ENCODE results near the gene DLEC1. TPM values are rescaled to one million over a fixed set of nuclear protein-coding genes. Genes with fewer than 3 reads are reported as not detected.
"Not testable (repeated sequence)": the region's sequence is repeated elsewhere in the genome, so short reads cannot be mapped to it uniquely, and the experiment has no call there.

DLEC1 gene
- total RNA-seq, 1 donor from 2014 or later = 0.10 TPM

GRCh38 chr3:38018296-38019266, 20.4 kb upstream of the DLEC1 start:
- DNase-seq = no peak

GRCh38 chr3:38019658-38020341, 19.2 kb upstream of the DLEC1 start:
- no peak for DNase-seq

GRCh38 chr3:38020342-38020726, 18.7 kb upstream of the DLEC1 start:
- DNase-seq = no peak

DNA sequence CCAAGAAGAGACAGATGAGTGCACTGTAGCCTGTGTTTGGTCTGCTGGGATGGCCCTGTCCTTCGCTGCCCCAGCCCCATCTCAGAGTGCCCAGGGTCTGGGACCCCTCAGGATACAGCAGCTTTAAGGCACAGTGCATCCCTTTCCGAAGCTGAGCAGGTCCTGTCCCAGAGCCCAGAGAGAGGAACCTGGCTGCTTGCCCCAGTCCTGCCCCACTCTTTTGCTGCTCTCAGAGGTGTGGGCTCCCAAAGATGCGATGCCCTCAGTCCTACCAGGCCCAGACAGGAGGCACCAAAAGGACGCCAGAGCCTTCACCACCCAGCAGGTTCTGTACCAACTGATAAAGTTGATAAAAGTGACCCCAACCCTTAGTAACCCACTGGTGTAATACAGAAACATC, 17.8 kb upstream of the DLEC1 start:
- DNase-seq = no peak

GRCh38 chr3:38022301-38022700, 16.7 kb upstream of the DLEC1 start:
- no peak for DNase-seq

DNA sequence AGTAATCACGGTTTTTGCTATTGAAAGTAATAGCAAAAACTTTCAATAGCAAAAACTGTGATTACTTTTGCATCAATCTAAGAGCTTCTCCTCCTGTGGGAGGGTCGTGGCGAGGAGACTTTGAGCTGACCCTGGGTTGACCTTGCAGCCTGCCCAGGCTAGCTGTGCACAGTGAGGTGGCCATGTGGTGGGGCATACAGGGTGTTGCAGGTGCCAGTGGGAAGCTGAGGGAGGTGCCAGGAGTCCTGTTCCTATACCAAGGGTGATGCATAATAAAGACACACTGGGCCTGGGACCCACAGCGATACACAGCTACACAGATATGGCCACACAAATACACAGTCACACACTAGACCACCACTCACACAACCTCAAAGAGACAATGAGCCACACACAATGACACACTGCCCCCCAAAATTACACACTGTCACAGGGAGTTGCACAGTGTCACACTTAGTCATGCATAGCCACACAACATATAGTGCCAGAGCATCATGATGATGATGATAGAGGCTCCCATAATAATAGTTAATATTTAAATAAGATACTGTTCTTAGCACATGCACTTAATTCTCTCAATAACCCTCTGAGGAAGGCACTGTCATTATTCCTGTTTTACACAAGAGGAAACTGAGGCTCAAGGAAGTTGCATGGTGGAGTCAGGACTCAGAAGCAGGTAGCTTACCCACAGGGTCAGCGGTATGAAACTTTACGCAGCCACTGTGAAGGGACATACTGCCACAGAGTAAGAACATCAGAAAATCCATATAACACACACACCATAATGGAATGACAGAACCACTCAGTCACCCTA, 15.9 kb upstream of the DLEC1 start:
- no peak for DNase-seq

DNA sequence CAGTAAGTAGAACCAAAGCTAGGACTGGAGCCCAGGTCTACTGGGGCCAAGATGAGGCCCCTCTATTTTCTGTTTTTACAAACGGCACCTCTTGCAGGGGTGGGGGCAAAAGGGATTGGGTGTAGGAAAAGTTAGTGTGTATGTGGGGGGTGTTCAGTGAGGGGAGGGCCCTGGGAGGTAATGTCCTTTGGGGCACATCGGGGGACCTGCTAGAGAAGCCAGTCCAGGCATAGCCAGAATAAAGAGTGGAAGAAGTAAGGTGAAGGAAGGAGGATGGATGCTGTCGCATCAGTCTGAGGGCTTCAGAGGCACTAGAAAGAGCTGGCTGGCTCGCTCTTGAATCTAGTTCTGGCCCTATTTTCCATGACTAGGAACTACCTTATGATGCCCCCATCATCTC, 12.2 kb upstream of the DLEC1 start:
- DNase-seq = no peak

- no peak for DNase-seq
These were observed 11.2 kb upstream of the DLEC1 start for GRCh38 chr3:38027466-38028465.

GRCh38 chr3:38028621-38029361, 10.2 kb upstream of the DLEC1 start:
- peak; percentile 30 for DNase-seq

DNA sequence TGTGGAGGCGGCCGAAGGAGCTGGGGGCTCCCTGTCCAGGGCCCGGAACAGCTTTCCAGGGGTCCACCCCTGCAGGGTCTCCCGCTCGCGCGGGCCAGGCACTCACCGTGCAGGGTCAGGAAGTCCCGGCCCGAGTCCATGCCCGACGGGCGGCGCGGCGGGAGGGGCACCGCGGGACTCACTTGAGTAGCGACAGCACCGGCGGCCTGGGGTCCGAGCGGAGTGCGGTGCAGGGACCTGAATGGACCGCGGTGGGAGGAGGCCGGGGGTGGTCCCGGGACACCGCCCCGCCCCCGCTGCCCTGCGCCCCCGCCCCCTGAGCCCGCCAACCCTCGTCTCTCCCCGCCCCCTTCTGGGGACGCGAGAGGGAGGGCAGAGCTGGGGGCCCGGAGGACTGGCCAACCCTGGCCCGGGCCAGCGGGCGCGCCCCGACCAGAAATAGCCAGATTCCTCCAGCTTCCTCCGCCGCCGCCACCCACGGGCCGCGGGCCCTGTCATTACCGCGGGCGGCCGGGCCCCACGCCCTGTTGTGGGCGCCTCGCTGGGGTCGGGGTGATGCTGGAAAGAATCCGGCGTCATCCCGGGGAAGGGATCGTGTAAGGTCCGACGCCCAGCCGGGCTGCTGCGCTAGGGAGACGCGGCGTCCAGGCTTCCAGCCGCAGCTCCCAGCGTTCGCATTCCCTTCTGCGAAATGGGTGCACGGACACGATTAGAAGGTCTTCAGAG, 9.4 kb upstream of the DLEC1 start, which contains the start of gene PLCD1:
Gene PLCD1 (minus strand): TSS at position 243 of the 726 bp plus-strand sequence. CDS start 103 bp downstream, at position 140.
- peak; percentile 88 for DNase-seq

DNA sequence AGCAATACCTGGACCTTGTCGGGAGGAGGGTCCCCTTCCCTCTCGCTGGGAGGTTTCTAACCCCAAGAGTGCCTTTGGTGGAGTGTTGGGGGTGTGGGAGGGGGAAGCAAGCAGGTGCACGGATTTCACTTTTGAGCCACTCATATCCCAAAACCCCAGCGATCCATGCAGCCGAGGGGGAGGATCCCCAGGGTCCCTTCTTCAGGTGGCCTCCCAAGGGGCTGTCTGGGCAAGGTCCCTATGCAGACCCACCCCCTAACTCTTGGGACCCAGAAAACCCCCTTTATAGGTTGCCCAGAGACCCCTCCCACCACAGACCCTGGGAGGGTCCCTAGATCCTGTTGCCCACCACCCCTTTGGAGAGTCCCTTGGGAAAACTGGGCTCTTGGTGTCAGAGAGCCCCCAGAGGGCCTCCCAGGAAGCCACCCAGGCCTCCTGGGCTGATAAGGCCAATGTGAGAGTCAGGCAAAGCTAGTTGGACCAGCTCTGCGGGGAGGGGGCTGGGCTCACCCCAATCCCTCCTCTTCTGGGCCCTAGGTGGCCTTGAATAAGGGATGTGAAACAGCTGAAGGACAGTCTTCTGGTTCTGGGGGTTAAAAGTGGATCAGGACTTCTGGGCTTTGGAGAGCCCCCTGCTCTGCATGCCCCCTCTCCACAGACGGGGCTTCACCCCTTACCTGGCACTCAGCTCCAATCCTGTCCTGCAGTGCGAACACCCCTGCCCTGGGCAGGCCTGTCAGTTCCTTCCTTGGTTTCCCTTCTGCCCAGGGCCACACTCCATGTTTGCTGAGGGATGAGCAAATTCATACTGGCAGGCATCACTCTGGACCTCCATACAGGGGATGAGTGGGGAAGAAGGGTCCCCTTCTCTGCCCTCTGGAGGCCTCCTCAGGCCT, 8.6 kb upstream of the DLEC1 start:
- no peak for DNase-seq

GRCh38 chr3:38031022-38031994, 7.7 kb upstream of the DLEC1 start:
- DNase-seq = peak; percentile 51

DNA sequence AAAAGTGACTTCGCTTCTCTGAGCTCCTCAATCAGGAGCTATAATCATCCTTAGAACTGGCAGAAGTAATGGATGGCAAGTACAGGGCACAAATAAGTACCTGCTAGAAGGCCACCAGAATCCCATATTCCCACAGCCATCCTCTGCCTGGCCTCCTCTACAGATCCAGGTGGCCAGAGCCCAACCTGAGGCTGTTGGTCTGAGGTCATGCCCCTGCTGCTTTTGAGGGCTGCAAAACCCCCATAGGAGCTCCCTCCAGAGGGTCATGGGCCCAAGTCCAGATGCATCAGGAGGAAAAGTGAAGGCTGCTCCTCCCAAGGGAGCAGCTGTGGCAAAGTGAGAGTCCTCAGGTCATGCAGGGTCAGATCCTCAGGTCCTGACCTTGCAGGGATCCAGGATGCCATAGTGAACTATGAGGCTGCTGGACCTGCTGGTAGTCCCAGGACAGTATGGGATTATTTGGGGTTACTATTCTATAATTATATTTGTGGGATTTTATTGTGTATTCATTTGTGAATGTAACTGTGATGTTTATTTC, 6.6 kb upstream of the DLEC1 start:
- no peak for DNase-seq

GRCh38 chr3:38033586-38033985, 5.4 kb upstream of the DLEC1 start:
- DNase-seq = not testable (repeated sequence)

DNA sequence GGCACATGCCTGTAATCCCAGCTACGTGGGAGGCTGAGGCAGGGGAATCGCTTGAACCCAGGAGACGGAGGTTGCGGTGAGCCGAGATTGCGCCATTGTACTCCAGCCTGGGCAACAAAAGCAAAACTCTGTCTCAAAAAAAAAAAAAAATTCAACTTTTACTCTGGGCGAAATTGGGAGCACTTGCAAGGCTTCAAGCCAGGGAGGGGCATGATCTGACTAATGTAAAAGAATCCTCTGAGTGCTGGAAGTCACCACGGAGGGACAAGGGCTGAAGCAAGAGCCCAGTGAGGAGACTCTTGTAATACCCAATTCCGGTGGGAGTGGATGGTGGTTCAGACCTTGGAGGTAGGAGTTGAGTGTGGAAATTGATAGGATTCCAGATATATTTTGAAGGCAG, 4.7 kb upstream of the DLEC1 start:
- not testable (repeated sequence) for DNase-seq

DNA sequence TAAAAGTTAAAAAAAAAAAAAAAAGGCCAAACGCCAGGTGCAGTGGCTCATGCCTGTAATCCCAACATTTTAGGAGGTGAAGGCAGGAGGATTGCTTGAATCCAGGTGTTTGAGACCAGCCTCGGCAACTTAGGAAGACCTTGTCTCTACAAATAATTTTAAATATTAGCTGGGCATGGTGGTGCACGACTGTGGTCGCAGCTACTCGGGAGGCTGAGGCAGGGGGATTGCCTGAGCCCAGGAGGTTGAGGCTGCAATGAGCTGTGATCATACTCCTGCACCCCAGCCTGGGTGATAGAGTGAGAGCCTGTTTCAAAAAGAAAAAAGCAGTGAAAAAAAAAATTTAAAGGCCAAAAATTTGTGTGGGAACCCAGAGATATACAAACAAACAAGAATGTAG, 2.7 kb upstream of the DLEC1 start:
- DNase-seq = no peak

- no peak for DNase-seq
These were observed 2.1 kb upstream of the DLEC1 start for GRCh38 chr3:38036906-38037305.

All from tongue (tissue), 2 donors.